Measurements from ENCODE around the gene ZYG11B.
"Not testable (repeated sequence)": the region's sequence is repeated elsewhere in the genome, so short reads cannot be mapped to it uniquely, and the experiment has no call there.

The ZYG11B gene

GRCh38 chr1:52727956-52728656 is 1.9 kb downstream of the ZYG11B start:
- Mint-ChIP-seq H3K36me3 (peaks cover 4 to 8% of the 10 kb centered on the region in 2 donors), H3K4me1 (peaks cover 20 to 42% of the 10 kb centered on the region in 2 donors), H3K27me3 (peaks cover 0 to 3% of the 10 kb centered on the region in 2 donors), H3K4me3 (peak overlapping the region in 1 of 2 donors; percentile 19), H3K27ac (no peak overlapping the region), H3K9me3 (no peaks in the 10 kb centered on the region)
- DNase-seq (no peak), ATAC-seq (replicated peaks) (no peak)

- no peak overlapping the region for H3K27ac Mint-ChIP-seq
- H3K4me3 Mint-ChIP-seq = no peak overlapping the region
- peaks cover 5 to 8% of the 10 kb centered on the region in 2 donors for H3K36me3 Mint-ChIP-seq
- DNase-seq = no peak
- no peaks in the 10 kb centered on the region for H3K9me3 Mint-ChIP-seq
- no peak for ATAC-seq (replicated peaks)
- peaks cover 10 to 21% of the 10 kb centered on the region in 2 donors for H3K4me1 Mint-ChIP-seq
- no peaks in the 10 kb centered on the region for H3K27me3 Mint-ChIP-seq
Measured at GRCh38 chr1:52733368-52733767, 7.1 kb downstream of the ZYG11B start.

DNA sequence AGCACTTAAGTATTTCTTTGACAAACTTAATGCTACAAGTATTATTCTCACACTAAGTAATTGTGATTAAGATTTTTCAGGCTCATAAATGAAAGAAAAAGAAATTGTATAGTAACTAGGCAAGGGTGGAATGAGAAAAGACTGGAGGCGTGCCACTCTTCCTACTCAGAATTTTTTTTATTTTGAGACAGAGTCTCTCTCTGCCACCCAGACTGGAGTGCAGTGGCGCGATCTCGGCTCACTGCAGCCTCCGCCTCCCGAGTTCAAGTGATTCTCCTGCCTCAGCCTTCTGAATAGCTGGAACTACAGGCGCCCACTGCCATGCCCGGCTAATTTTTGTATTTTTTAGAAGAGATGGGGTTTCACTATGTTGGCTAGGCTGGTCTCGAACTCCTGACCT is 9.1 kb downstream of the ZYG11B start:
- H3K36me3 Mint-ChIP-seq; H3K27me3 Mint-ChIP-seq; ATAC-seq (replicated peaks); H3K4me3 Mint-ChIP-seq; DNase-seq; H3K27ac Mint-ChIP-seq; H3K9me3 Mint-ChIP-seq: not testable (repeated sequence)
- peaks cover 10 to 26% of the 10 kb centered on the region in 2 donors for H3K4me1 Mint-ChIP-seq

GRCh38 chr1:52738148-52738547 is 11.9 kb downstream of the ZYG11B start:
- ATAC-seq (replicated peaks) = no peak
- H3K27me3 Mint-ChIP-seq = no peaks in the 10 kb centered on the region
- peaks cover 5 to 6% of the 10 kb centered on the region in 2 donors for H3K36me3 Mint-ChIP-seq
- no peak overlapping the region for H3K27ac Mint-ChIP-seq
- no peaks in the 10 kb centered on the region for H3K9me3 Mint-ChIP-seq
- DNase-seq = no peak
- no peak overlapping the region for H3K4me3 Mint-ChIP-seq
- peaks cover 7 to 23% of the 10 kb centered on the region in 2 donors for H3K4me1 Mint-ChIP-seq

DNA sequence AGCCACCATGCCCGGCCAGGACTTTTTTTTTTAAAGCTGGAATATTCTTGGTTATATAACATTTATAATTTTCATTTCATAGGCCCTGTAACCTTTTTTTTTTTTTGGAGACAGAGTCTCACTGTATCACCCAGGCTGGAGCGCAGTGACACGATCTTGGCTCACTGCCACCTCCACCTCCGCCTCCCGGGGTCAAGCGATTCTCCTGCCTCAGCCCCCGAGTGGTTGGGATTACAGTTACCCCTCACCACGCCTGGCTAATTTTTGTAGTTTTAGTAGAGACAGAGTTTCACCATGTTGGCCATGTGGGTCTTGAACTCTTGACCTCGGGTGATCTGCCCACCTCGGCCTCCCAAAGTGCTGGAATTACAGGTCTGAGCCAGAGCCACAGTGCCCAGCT is 12.6 kb downstream of the ZYG11B start:
- Mint-ChIP-seq H3K36me3 (peaks cover 5 to 6% of the 10 kb centered on the region in 2 donors), H3K4me3 (no peak overlapping the region), H3K4me1 (peaks cover 7 to 23% of the 10 kb centered on the region in 2 donors), H3K9me3 (no peaks in the 10 kb centered on the region), H3K27ac (no peak overlapping the region), H3K27me3 (no peaks in the 10 kb centered on the region)
- no peak for ATAC-seq (replicated peaks)
- no peak for DNase-seq

GRCh38 chr1:52739699-52740467 is 13.6 kb downstream of the ZYG11B start:
- Mint-ChIP-seq H3K27ac (no peak overlapping the region), H3K4me3 (no peak overlapping the region), H3K9me3 (no peaks in the 10 kb centered on the region), H3K4me1 (peaks cover 7 to 23% of the 10 kb centered on the region in 2 donors), H3K27me3 (no peaks in the 10 kb centered on the region), H3K36me3 (peaks cover 5 to 9% of the 10 kb centered on the region in 2 donors)
- no peak for ATAC-seq (replicated peaks)
- DNase-seq = no peak

- no peak for ATAC-seq (replicated peaks)
Measured at GRCh38 chr1:52741259-52741658, 15.0 kb downstream of the ZYG11B start.

DNA sequence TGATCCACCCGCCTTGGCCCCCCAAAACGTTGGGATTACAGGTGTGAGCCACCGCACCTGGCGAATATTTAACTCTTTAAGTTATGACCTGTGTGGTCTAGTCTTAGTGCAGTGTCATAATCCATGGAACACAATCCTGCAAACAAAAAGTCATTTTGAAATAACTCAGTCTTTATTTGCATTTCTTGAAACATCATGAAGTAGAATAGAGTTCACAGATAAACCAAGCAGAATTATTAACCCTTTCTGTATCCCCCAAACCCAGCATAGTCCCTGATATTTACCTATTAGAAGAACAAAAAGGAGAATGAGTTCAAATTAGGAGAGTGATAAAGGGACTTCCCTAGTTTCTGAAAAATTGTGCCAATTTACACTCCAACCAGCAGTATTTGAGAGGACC is 19.9 kb downstream of the ZYG11B start:
- no peak overlapping the region for H3K27ac Mint-ChIP-seq
- no peak overlapping the region for H3K4me3 Mint-ChIP-seq
- no peak for DNase-seq
- H3K27me3 Mint-ChIP-seq = no peaks in the 10 kb centered on the region
- peaks cover 3 to 9% of the 10 kb centered on the region in 2 donors for H3K36me3 Mint-ChIP-seq
- H3K4me1 Mint-ChIP-seq = peaks cover 2 to 9% of the 10 kb centered on the region in 2 donors
- H3K9me3 Mint-ChIP-seq = no peaks in the 10 kb centered on the region
- ATAC-seq (replicated peaks) = no peak

More at GRCh38 chr1:52741259-52741658, 15.0 kb downstream of the ZYG11B start:
- Mint-ChIP-seq H3K36me3 (peaks cover 5 to 9% of the 10 kb centered on the region in 2 donors), H3K9me3 (no peaks in the 10 kb centered on the region), H3K27me3 (no peaks in the 10 kb centered on the region), H3K4me1 (peaks cover 7 to 25% of the 10 kb centered on the region in 2 donors), H3K27ac (no peak overlapping the region), H3K4me3 (no peak overlapping the region)
- DNase-seq = no peak

- no peak for ATAC-seq (replicated peaks)
- Mint-ChIP-seq H3K27me3 (no peaks in the 10 kb centered on the region), H3K4me1 (peaks cover 3 to 19% of the 10 kb centered on the region in 2 donors), H3K4me3 (no peak overlapping the region), H3K27ac (peak overlapping the region; percentile 16), H3K9me3 (no peaks in the 10 kb centered on the region), H3K36me3 (peaks cover 0 to 4% of the 10 kb centered on the region in 2 donors)
- DNase-seq = no peak
Measured at GRCh38 chr1:52747450-52747849, 21.2 kb downstream of the ZYG11B start.

DNA sequence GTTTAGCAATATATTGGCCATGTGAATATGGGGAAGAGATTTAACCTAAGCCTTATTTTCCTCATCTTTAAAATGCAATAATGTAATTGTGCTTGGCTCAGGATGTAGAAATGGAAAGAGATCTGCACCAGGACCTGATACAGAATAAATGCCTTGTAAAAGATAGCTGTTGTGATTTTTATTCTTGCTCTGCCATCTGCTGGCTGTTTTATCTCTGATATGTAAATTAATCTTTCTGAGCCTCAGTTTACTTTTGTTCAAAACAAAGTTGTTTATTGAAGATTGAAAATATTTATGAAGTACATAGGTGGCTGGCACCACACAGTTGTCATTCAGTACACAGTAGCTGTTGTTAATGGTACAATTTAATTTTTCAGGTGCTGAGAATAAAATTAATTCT is 21.9 kb downstream of the ZYG11B start:
- Mint-ChIP-seq H3K27me3 (no peaks in the 10 kb centered on the region), H3K36me3 (peaks cover 0 to 4% of the 10 kb centered on the region in 2 donors), H3K4me3 (no peak overlapping the region), H3K4me1 (peaks cover 4 to 19% of the 10 kb centered on the region in 2 donors), H3K9me3 (no peaks in the 10 kb centered on the region), H3K27ac (no peak overlapping the region)
- no peak for DNase-seq
- ATAC-seq (replicated peaks) = no peak

DNA sequence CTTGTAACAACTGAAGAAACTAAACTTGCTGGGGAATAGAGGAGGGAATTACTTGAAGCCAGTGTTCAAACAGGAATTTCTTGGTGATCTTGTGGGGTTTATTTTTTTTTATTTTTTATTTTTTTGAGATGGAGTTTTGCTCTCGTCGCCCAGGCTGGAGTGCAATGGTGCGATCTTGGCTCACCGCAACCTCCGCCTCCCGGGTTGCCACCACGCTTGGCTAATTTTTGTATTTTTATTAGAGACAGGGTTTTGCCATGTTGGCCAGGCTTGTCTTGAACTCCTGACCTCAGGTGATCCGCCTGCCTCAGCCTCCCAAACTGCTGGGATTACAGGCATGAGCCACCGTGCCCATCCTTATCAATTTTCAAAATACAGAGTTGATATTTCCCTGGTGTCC is 23.2 kb downstream of the ZYG11B start:
- DNase-seq; ATAC-seq (replicated peaks); H3K4me3 Mint-ChIP-seq; H3K36me3 Mint-ChIP-seq; H3K9me3 Mint-ChIP-seq; H3K27me3 Mint-ChIP-seq; H3K27ac Mint-ChIP-seq: not testable (repeated sequence)
- H3K4me1 Mint-ChIP-seq = peaks cover 4 to 19% of the 10 kb centered on the region in 2 donors

GRCh38 chr1:52750139-52750538 is 23.9 kb downstream of the ZYG11B start:
- not testable (repeated sequence) for H3K9me3 Mint-ChIP-seq; ATAC-seq (replicated peaks); H3K4me3 Mint-ChIP-seq; DNase-seq; H3K27ac Mint-ChIP-seq; H3K27me3 Mint-ChIP-seq; H3K36me3 Mint-ChIP-seq
- H3K4me1 Mint-ChIP-seq = peaks cover 4 to 19% of the 10 kb centered on the region in 2 donors

DNA sequence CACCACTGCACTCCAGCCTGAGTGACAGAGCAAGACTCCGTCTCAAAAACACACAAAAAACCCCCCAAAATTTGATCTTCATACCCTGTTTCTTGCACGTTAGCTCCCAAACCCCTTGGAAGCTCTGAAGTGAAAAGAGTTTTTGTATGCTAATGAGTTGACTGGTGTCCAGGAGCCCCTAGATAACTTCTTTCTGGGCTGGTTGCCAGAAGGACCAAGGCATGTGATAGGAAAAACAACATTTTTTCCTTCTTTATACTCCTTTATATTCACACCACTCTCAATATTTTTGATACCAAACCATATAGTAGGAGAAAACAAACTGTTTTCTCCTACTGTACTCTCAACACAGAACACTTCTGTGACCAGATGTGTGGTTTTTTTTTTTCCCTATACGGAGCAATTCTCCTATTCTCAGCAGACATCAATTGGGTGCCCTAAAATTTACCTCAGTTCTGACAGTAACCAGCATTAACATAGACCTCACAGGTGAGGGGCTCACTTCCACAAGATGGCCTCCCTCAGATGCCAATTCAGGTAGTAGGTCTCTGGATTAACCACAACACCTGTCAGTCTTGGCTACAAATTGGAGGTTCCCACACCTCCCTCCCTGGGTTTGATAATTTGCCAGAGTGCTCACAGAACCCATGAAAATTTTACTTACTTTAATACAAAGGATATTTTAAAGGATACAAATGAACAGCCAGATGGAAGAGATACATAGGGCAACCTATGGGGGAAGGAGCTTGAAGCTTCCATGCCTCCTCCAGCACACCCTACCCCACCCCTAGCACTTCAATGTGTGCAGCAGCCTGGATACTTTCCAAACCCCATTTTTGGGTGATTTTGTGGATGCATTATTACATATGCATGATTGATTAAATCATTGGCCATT is 25.6 kb downstream of the ZYG11B start:
- no peaks in the 10 kb centered on the region for H3K9me3 Mint-ChIP-seq
- DNase-seq (no peak), ATAC-seq (replicated peaks) (no peak)
- no peak overlapping the region for H3K4me3 Mint-ChIP-seq
- H3K4me1 Mint-ChIP-seq = peaks cover 2 to 11% of the 10 kb centered on the region in 2 donors
- no peaks in the 10 kb centered on the region for H3K27me3 Mint-ChIP-seq
- H3K36me3 Mint-ChIP-seq = no peaks in the 10 kb centered on the region
- H3K27ac Mint-ChIP-seq = no peak overlapping the region

DNA sequence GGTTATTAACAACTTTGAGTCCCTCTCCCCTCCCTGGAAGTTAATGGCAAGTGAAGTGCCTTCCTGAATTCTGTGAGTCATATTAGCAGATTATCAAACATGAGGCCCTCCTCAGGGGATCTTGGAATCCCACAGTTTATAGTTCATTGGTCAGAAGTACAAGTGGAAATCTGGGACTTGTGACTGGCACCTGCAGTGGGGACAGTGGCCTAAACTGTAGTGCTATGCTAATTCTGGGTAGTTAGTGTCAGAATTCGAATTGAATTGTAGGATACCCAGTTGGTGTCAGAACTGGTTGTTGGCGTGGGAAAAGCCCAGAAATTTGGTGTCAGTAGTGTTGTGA is 26.2 kb downstream of the ZYG11B start:
- ATAC-seq (replicated peaks) = no peak

More for the DNA sequence above, 26.2 kb downstream of the ZYG11B start:
- no peaks in the 10 kb centered on the region for H3K27me3 Mint-ChIP-seq
- peaks cover 2 to 10% of the 10 kb centered on the region in 2 donors for H3K4me1 Mint-ChIP-seq
- H3K4me3 Mint-ChIP-seq = no peak overlapping the region
- no peak overlapping the region for H3K27ac Mint-ChIP-seq
- H3K9me3 Mint-ChIP-seq = no peaks in the 10 kb centered on the region
- peaks cover 0 to 1% of the 10 kb centered on the region in 2 donors for H3K36me3 Mint-ChIP-seq
- no peak for DNase-seq
